GM19351 (cell line): Measurements from ENCODE around the gene NANOS3.

Experiments used
- ATAC-seq: cut with Tn5 transposase; IDR thresholded peaks from one replicate; pipeline ENCODE4 v1.9.1; 2021; ENCODE audit warnings: mild to moderate bottlenecking, moderate library complexity; ENCODE audit not compliant: unreplicated experiment

Gene NANOS3

DNA sequence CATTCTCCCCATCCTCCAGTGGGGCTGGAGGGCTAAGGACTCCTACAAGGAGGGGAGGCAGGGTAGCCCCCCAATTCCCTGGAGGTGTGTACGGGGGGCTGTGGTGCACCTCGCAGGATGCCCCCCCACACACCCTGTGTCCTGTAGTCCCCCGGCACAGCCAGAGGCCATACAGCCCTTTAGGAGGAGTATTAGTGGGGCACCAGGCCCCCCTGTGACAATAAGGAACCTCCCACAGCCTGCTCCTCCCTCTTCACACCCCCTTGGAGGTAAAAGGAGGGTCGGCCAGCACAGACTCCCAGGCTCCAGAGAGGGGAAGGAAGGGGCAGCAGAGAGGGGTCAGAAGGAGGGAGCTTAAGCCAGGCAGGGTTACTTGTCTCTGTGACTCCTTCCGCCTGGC, at the start of gene NANOS3:
NANOS3 (plus strand) TSS at position 301 of the 400 bp plus-strand sequence. CDS start 115 bp downstream, outside the sequence.
- no peak for ATAC-seq

DNA sequence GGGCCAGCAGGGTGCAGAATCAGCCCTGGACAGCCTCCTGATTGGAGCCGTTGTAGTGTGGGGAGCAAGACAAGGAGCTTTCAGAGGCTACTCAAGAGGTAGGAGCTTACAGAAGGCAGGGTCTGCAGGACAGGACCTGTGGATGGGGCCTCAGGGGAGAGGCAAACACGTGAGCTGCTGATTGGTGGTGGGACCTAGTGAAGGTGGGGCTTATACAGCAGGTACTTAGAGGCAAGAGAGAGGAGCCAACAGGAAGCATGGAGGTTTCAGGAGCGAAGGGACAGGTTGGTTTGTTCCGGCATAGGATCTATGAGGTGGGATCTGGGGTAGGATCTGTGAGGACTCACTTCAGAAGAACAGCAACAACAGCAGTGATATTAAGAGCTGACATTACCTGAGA, 49.3 kb upstream of the NANOS3 start:
- no peak for ATAC-seq

DNA sequence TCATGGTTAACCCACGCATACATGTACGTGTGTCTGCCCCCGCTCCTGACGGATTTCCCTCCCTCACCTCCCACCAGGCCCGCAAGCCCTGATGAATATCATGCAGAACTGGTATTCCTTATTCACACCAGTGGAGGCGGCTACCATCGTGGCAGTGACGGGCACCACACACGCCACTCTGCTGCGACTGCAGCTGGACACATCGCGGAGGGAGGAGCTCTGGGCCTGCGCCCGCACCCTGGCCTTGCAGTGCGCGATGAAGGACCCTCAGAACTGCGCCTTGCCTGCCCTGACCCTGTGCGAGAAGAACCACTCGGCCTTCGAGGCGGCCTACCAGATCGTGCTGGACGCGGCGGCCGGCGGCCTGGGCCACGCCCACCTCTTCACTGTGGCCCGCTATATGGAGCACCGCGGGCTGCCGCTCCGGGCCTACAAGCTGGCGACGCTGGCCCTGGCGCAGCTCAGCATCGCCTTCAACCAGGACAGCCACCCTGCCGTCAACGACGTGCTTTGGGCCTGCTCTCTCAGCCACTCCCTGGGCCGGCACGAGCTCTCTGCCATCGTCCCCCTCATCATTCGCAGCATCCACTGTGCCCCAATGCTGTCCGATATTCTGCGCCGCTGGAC, 46.7 kb upstream of the NANOS3 start:
- no peak for ATAC-seq

DNA sequence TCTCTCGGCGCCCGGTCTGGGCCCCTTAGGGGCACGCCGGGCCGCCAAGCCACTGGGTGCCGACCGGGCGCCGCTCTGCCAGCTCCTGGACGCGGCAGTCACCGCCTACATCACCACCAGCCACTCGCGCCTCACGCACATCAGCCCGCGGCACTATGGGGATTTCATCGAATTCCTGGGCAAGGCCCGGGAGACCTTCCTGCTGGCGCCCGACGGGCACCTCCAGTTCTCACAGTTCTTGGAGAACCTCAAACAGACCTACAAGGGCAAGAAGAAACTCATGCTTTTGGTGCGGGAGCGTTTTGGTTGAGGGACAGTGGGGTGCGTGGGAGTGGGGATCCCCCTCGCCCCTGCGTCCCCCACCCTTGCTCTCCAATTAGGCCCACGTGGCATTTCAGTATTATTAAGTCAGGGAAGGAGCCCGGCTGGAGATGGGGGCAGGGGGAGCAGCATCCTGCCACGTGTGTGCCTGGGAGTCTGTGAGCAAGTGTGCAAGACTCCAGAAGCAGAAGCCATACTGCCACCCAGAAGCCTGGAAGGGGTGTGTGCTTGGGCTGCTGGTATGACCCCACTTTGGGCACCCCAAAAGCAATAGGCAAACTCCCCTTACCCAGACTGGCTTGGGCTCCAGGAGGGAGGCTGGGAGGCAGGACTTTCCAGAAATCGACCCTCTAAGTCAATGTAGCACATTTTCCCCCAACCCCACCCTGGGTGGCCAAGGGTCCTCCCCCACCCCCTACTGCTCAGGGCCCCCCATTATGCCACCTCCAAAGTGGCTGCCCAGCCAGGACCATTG, 46.0 kb upstream of the NANOS3 start:
- no peak for ATAC-seq

DNA sequence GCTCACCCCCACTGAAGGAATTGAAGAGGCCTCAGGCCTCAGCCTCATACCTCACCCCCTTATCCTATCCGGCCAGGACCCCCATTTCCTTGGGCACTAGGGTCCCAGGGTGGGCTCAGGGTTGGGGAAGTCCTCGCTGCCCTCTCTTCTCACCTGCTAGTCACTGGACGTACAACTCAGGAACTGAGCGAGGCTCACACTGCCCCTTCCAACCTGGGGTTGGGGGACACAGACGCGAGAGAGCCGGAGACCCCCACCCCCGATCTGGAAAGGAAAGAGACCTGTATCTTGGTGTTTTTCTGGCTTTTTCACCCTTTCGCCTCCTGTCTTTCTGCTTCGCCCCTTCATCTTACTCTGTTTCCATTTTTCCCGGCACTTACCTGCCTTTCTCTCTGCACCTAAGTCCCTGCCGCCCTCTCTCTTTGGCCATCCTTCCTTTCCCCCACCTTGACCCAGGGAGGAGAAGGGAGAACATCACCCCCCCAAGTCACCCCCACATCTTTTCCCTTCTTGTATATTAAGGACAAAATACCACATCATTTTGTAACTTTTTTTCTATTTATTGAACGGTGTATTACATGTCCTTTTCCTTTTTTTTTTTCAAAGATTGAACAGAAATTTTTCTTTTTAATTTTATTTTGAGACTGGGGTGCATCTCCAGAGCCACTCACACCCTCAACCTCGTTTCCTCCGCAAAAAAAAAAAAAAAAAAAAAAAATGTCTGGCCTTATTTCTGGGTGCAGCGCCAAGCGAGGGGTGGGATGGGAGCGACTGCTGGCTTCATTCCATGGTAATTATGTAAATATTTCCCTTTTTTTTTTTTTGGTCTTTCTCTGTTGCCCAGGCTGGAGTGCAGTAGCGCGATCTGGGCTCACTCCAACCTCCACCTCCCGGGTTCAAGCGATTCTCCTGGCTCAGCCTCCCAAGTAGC, 45.1 kb upstream of the NANOS3 start:
- no peak for ATAC-seq

DNA sequence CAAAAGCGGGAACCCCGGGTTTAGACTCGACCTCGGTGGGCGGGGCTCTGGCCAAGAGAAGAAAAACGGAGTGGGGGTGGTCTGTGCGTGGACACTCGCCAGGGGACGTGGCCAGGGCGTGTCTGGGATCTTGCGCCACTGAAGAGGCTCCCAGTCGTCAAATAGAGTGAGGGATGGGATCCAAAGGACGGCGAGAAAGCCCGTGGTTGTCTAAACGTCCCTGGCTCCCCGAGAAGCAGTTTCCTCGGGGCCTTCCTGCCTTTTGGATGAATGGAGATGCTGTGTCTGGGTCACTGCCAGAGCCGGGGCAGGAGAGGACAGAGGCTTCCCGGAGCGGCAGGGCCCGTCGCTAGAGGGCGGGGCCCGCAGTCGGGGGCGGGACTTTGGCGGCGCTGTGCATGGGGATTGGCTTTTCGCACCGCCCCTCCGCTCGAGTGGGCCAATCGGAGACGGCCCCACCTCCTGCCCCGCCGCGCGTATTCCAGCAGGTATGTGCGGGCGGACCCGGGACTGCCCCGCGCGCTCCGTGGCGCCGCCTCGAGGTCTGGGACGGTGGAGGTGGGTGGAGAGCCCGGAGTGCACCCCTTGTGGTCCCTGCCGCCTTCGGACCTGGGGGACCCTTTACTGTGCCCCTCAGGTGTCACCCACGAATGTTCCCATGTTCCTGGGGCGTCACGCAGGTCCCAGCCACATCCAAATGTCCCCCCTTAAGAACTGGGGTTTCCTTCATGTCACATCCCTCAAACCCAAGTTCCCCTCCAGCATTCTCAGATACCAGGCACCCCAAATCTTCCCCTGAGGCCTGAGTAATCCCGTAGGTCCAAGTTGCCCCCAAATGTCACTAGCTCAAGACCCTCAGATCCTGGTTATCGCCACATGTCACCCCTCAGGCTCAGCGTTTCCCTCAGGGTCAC, 43.3 kb upstream of the NANOS3 start:
- peak; percentile 88 for ATAC-seq

DNA sequence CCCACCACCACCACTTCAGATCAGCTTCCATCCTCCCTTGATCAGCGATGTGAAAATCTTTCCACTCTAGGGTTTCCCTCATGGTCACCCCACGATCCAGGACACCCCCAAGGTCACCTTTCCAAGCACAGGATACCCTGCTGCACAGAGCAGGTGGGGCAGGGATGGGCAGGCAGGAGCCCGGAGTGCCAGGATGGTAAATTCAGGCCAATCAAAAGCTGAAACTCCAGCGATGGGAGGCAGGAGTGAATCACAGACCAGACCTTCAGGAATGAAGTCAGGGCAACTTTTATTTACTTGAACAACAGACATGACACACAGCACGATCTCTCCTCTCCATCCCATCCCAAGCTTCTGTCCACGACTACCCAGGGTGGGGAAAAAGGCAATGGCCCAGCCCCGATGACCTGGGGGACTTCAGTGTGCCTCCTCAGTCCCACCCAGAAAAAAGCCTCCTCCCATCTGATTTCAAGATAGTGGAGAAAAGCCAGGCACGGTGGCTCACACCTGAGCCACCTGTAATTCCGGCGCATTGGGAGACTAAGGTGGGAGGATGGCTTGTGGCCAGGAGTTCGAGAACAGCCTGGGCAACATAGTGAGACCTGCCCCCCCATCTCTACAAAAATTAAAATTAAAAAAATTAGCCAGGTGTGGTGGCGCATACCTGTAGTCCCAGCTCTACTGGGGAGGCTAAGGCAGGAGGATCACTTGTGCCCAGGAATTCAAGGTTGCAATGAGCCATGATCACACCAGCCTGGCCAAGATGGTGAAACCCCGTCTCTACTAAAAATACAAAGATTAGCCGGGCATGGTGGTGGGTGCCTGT, 42.5 kb upstream of the NANOS3 start:
- ATAC-seq: no peak

DNA sequence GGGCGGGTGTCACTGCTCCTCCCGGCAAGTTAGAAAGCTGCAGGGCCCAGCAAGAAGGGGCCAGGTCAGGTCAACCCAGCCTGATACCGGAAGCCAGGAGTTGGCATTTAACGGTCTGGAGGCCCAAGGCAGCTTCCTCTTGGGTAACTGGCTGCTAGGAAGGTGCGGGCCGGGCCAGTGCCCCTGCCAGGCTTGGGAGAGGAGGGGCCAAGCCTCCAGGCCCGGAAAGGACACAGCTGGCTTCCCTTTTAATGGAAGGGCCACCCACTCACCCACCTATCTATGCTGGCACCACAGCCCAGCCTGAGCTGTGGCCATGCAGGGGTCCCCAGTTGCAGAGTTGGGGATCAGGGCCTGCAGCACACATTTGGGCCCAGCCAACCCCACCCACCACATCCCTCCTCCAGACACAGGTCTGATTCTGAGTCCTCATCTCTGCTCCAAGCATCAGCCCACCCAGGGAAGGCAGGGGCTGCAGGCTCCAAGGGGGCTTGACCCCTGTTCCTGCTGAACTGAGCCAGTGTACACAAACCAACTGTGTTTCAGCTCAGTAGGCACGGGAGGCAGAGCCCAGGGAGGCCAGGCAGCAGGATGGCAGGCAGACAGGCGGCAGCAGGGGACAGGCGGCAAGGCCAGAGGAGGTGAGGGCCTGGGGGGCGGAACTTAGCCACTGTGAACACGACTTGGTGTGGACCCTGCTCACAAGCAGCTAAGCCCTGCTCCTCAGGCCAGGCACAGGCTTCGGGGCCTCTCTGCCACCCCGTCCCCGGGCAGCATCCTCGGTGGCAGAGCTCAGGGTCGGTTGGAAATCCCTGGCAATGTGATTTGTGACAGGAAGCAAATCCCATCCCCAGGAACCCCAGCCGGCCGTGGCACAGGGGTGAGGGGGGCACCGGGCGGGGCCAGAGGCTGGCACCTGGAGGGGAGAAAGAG, 40.9 kb upstream of the NANOS3 start:
- no peak for ATAC-seq

DNA sequence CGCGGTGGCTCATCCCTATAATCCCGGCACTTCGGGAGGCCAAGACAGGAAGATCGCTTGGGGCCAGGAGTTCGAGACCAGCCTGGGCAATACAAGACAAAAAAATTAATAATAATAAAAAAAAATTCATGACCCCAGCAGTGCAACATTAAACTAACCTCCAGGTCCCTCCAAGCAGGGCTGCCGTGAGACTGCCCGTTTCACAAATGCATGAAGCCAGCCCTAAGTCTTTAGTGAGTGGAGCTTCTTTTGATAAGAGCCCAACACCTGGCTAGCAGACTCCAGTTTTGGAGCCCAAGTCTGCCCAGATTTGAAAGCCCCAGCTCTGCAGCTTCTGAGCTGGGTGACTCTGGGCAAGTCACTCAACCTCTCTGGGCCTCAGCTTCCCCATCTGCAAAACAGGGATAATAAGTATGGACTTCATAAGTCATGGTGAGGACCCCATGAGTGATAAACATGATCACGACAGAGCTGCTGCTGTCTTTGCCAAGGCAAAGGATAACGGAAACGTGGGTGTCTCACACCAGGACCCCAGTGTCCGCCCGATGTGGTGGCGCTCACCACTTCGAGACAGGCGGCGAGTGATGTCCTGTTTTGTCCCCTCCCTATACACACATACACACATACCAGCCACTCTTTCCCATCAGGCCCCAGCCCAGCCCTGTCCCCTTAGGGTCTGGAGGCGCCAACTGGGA, 38.4 kb upstream of the NANOS3 start:
- no peak for ATAC-seq

DNA sequence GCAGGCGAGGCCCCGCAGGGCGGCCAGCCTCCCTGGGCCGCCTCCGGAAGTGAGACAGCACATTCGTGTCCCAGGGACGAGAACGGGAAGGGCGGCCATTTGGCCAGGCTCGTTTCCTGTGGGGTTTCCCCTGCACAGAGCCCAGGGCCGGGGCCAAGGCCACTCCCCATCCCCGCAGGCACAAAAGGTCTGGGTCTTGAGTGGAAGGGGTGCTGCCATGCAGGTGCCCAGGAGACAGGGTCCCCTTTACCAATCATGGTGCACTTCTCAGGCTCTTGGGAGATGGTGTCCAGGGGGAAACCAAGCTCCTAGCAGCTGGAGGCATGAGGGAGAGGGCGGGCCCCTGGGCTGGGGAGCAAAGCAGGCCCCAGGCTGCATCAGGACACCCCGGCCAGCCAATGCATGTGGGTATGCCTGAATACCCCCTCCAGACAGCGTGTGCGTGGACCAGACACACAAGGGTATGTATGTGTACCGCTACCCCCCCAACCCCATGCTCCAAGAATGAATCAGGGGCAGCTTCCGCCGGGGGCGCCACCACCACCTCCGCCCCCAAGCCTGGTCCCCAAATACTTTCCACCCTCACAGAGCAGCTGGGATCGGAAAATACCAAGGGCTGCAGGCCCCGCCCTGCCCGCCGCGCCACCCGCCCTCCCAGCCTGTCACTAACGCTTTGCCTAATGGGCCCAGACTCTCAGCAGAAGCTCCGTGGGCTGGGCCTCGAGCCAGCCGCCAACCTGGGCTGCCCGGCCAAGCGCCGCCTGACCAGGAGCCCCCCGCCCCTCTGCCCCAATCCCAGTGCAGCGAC, 37.6 kb upstream of the NANOS3 start:
- ATAC-seq: peak; percentile 34

DNA sequence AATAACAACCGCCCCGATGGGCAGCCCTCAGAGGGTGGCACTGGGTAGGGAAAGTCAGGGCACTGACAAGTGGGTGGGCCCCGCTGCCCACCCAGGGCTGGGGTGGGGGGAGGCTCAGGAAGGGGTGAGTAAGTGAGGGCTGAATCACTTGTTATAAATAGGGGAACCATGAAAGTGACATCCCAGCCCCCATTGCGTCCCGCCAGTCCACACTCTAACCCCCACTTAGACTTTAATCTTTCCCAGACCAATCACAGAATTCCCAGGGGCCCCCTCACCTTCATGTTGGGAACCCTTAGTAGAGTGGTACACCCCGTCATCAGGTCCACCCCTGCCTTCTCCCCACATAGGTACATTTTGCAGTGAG, 37.0 kb upstream of the NANOS3 start:
- peak; percentile 4 for ATAC-seq

DNA sequence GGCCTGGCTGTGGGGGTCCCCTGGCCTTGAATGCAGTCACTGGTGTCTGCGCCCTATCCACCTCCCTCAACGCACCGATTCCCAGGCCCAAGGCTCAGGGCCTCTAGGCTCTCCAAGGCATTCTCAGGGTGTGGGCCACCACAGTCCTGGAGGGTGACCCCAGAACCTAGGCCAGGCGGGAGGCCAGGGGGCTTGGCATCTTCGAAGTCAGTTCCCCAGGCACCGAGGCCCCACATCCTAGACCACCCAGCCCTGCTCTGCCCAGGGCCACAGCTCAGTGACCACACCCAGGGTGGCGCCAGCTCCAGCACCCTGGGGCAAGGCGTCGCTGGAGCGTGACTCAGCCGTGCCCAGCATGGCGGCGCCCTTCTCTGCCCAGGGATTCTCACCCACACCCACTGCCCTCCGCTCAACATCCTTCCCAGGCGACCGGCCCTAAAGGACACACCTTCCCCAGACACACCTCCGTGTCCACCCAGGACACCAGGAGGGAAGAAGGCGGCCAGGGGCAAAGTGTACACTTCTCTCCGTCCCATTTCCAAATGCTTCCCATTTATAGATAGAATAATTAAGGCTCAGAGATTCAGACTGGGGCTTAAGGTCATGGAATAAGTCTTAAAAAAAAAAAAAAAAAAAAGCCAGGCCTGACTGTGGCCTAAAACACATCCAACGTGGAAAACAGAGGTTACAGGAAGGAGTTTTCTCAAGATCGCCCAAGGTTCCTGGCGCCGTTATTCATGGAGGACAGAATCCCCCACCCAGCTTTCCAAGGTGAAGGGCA, 36.4 kb upstream of the NANOS3 start:
- ATAC-seq: no peak

DNA sequence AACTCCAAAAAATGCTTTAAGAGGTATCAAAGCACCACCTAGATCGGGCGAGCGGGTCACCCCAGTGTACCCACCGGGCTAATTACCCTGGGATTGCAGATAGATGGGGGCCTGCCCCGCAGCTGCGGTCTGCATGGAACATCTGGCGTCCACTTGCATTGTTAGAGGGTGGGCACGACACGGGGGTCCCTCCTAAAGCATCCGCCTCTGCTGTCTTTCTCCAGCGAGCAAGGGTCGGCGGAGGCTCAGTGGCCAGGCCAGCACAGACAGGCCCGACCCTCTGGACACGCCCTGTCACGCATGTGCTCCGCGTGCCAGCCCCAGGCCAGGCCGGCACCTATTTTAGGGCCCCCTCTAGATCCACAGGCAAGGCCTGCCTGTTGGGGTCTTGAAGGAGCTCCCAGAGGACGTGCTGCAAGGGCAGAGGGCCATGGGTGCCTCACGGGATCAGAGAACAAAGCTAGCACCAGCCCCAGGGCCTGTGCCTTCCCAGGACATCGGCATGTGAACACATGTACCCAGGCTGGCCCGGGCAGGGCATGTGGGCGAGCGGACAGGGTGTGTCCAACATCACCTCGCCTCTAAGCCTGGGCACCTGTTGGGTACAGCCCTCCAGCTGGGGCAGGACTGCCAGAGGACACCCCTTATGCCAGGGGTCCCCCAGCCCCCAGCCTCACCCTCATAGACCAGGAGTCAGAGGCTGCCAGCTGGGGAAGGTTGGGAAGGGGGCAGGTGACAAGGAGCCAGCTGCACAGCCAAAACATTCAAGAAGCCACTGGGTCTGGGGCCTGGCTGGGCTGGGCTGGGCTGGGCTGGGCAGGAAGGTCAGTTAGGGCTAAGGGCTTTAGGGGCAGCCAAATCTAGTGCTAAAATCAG, 35.6 kb upstream of the NANOS3 start:
- ATAC-seq: no peak

DNA sequence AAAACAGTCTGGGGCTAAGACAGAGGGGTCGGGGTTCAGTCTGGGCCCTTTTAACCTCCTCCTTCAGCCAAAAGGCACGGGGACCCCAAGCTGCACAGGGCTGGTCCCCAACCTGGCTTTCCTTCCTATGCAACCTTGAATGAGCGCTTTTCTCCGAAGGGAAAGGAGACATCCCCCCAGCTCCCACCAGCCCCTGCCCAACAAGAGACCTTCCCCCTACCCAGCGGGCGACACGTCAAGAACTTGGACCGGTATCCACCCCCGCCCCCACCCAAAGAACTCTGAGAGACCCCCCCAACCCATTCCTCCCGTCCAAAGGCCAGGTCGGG, 35.0 kb upstream of the NANOS3 start:
- ATAC-seq: no peak

DNA sequence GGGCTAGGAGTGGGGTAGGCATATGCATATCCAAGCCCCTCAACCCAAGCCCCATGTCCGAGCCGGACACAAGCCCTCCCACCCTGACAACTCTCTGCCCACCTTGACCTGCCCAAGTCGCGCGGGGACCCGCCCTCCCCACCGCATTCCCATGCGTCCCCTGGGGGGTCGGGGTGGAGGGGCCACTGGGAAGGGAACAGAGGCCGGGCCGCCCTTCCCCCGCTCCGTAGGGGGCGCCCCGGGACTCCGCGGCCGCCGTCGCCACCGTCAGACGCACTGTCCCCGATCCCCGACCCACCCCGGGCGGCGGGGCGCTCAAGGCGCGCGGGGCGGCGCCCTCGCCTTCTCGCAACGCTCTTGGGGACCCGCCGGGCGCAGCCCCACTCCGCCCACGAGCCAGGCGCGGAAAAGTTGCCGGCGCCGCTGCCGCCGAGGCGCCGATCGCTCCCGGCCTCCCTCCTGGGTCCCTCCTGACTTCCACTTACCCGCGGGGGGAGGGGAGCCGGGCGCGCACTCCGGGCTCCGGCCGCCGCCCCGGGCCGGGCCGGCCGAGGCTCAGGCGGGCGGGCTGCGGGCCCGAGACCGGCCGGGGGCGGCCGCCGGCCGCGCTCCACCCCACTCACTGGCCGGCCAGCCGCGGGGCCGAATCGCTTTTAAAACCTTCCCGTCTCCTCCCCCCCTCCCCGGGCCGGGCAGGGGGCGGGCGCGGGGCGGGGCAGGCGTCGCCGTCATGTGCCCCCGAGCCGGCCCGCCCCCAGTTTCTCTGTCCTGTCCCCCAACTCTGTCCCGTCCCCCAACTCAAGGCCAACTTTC, 34.4 kb upstream of the NANOS3 start:
- no peak for ATAC-seq
